Tibial nerve (tissue), 4 donors: ENCODE results near the gene RAB8B. TPM values are rescaled to one million over a fixed set of nuclear protein-coding genes. Genes with fewer than 3 reads are reported as not detected.

Experiments
- DNase-seq, 2 donors: peaks; one replicate each; pipeline ENCODE4 v3.0.0-alpha.2; 2019; ENCODE audit warnings: low spot score in 2 of 2
- H3K27ac ChIP-seq, 4 donors: fragments of 200-600 bp; sonication (generic) in 3 of 4; one replicate each; pipeline ENCODE4 v1.5.1; 2017 to 2019; ENCODE audit warnings: mild to moderate bottlenecking in 1 of 4
- H3K27me3 ChIP-seq, 2 donors: fragments of 200-600 bp; sonication (generic) in 1 of 2; one replicate each; pipeline versions ENCODE4 v1.5.1 to v1.6.0; 2017 to 2019
- H3K36me3 ChIP-seq, 3 donors: fragments of 200-600 bp; sonication (generic); one replicate each; pipeline ENCODE4 v1.5.1; 2018 to 2019
- H3K4me1 ChIP-seq, 4 donors: fragments of 200-600 bp; sonication (generic) in 3 of 4; one replicate each; pipeline ENCODE4 v1.5.1; 2017 to 2019
- H3K4me3 ChIP-seq, 4 donors: fragments of 200-600 bp; sonication (generic) in 3 of 4; one replicate each; pipeline ENCODE4 v1.5.1; 2017 to 2019; ENCODE audit warnings: mild to moderate bottlenecking in 1 of 4, moderate library complexity in 1 of 4
- H3K9me3 ChIP-seq, 4 donors: fragments of 200-600 bp; sonication (generic) in 3 of 4; one replicate each; pipeline ENCODE4 v1.5.1; 2017 to 2019
- EP300 ChIP-seq, 2 donors: sonication (generic); formaldehyde crosslinking; IDR thresholded peaks; one replicate each; pipeline ENCODE4 v1.6.1; 2017; ENCODE audit warnings: antibody characterized with exemption in 2 of 2, mild to moderate bottlenecking in 1 of 2
- POLR2A ChIP-seq, 2 donors: fragments of 450-650 bp; IDR thresholded peaks; one replicate each; pipeline ENCODE4 v1.6.1; 2017; ENCODE audit warnings: antibody characterized with exemption in 2 of 2, mild to moderate bottlenecking in 2 of 2, moderate library complexity in 2 of 2
- WGBS, 2 donors: methylation state at CpG; one replicate each; pipeline ENCODE4 v1.1.5; 2018; 5-methylcytosine and 5-hydroxymethylcytosine counted together
- total RNA-seq, 4 donors: library from RNA; depleted of rRNA; stranded (reverse); fragments of >200 nt; gene quantifications; one replicate each; pipeline ENCODE4 v1.1.0, GENCODE V29; 2016
- TF ChIP-seq, protein P1 (sequence below), 5 experiments: fragments of 200-600 bp in 3 of 5; fragments of 450-650 bp in 2 of 5; sonication (generic) in 3 of 5; IDR thresholded peaks; one replicate each; pipeline ENCODE4 v1.5.1; 2016 to 2019; ENCODE audit warnings: antibody characterized with exemption in 5 of 5, mild to moderate bottlenecking in 3 of 5, moderate library complexity in 2 of 5

Gene RAB8B
- total RNA-seq, 4 donors from 2014 or later, result 32.9 to 45.0 (median 42.5) TPM

DNA sequence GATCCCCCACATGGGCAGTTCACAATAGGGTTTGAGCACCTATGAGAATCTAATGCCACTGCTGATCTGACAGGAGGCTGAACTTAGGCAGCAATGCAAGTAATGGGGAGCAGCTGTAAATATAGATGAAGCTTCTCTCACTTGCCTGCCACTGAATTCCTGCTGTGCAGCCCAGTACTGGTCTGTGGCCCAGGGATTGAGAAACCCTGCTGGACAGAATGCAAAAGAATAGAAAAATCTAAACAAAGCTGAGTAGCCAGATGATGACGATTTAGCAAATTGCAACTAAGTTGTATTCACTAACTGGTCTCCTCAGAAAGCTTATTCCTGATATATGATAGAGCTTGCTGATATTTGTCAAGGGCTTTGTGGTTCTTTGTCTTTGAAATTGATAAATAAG is 53.7 kb downstream of the RAB8B start:
- H3K4me1 ChIP-seq, result peaks cover 0 to 79% (median 30%) of the 10 kb centered on the region in 4 donors
- 65 to 71% methylated on average over 1 of the region's 1 CpG for WGBS, 2 donors

GRCh38 chr15:63243776-63244175 is 54.4 kb downstream of the RAB8B start:
- H3K36me3 ChIP-seq, result peaks cover 0 to 14% (median 0%) of the 10 kb centered on the region in 3 donors
- WGBS, 2 donors, result 59 to 86% methylated on average over 1 of the region's 1 CpG
- TF ChIP-seq, protein P1, sequence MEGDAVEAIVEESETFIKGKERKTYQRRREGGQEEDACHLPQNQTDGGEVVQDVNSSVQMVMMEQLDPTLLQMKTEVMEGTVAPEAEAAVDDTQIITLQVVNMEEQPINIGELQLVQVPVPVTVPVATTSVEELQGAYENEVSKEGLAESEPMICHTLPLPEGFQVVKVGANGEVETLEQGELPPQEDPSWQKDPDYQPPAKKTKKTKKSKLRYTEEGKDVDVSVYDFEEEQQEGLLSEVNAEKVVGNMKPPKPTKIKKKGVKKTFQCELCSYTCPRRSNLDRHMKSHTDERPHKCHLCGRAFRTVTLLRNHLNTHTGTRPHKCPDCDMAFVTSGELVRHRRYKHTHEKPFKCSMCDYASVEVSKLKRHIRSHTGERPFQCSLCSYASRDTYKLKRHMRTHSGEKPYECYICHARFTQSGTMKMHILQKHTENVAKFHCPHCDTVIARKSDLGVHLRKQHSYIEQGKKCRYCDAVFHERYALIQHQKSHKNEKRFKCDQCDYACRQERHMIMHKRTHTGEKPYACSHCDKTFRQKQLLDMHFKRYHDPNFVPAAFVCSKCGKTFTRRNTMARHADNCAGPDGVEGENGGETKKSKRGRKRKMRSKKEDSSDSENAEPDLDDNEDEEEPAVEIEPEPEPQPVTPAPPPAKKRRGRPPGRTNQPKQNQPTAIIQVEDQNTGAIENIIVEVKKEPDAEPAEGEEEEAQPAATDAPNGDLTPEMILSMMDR (IDR thresholded peaks at IDR 0.05), result no peak
- no peak for TF ChIP-seq EP300 (IDR thresholded peaks at IDR 0.05)
- H3K9me3 ChIP-seq, result no peaks in the 10 kb centered on the region
- no peak overlapping the region for H3K4me3 ChIP-seq
- DNase-seq, result no peak
- peak overlapping the region; percentile 48 to 81 (median 66) for H3K27ac ChIP-seq
- H3K4me1 ChIP-seq, result peaks cover 0 to 72% (median 26%) of the 10 kb centered on the region in 4 donors
- no peaks in the 10 kb centered on the region for H3K27me3 ChIP-seq

More for the DNA sequence above, 53.7 kb downstream of the RAB8B start:
- Histone ChIP-seq H3K27me3 (no peaks in the 10 kb centered on the region), H3K4me3 (no peak overlapping the region), H3K36me3 (peaks cover 0 to 14% (median 0%) of the 10 kb centered on the region in 3 donors), H3K27ac (peak overlapping the region in 2 of 4 donors; percentile 80 to 81), H3K9me3 (no peaks in the 10 kb centered on the region)
- TF ChIP-seq POLR2A (IDR thresholded peaks at IDR 0.05), result no peak
- peak in 1 of 2 donors; percentile 37 for TF ChIP-seq EP300 (IDR thresholded peaks at IDR 0.05)
- no peak for DNase-seq

GRCh38 chr15:63244399-63244798 is 55.0 kb downstream of the RAB8B start:
- H3K9me3 ChIP-seq, result no peaks in the 10 kb centered on the region
- H3K27ac ChIP-seq, result peak overlapping the region; percentile 48 to 81 (median 66)
- 9 to 12% methylated on average over 4 of the region's 4 CpGs for WGBS, 2 donors
- no peaks in the 10 kb centered on the region for H3K27me3 ChIP-seq
- peaks cover 0 to 68% (median 23%) of the 10 kb centered on the region in 4 donors for H3K4me1 ChIP-seq
- no peak overlapping the region for H3K4me3 ChIP-seq
- TF ChIP-seq, protein P1 (IDR thresholded peaks at IDR 0.05), result no peak
- TF ChIP-seq EP300 (IDR thresholded peaks at IDR 0.05) (peak; percentile 11 to 19), POLR2A (IDR thresholded peaks at IDR 0.05) (no peak)
- DNase-seq, result no peak
- H3K36me3 ChIP-seq, result peaks cover 0 to 14% (median 0%) of the 10 kb centered on the region in 3 donors

DNA sequence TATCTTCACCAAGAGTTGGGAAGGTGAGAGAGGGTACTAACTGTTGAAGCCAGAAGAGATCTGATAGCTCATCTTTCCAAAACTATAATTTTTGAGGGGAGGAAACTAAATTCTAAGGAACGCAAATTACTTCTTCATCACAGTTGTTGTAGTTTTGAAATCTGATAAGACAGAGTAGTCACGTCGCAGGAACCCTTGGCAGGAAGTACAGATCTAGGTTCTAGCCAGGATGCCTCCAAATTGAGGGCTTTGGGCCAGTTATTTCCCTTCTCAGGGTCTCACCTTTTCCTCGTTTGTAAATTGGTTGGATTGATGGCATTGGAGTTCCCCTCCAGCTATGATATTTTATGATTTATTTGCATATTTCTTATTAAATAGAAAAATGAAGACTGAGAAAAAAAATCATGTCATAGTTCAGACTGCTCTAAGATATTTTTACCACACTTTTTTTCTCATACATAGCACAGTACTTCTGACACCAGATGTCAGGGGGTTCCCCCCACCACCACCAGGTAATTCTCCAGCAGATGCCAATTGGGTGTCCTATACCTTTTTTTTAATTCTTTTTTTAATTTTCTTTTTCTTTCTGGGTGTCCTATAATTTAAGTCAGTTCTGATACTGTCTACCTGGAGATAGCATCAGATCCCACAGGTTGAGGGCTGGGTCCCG is 55.7 kb downstream of the RAB8B start:
- Histone ChIP-seq H3K4me3 (no peak overlapping the region), H3K4me1 (peaks cover 0 to 61% (median 23%) of the 10 kb centered on the region in 4 donors), H3K36me3 (peaks cover 0 to 17% (median 0%) of the 10 kb centered on the region in 3 donors), H3K27ac (peak overlapping the region; percentile 48 to 81 (median 66)), H3K9me3 (no peaks in the 10 kb centered on the region), H3K27me3 (no peaks in the 10 kb centered on the region)
- no peak for DNase-seq
- TF ChIP-seq POLR2A (IDR thresholded peaks at IDR 0.05) (no peak), EP300 (IDR thresholded peaks at IDR 0.05) (no peak)
- TF ChIP-seq, protein P1 (IDR thresholded peaks at IDR 0.05), result no peak
- WGBS, 2 donors, result 40 to 46% methylated on average over 5 of the region's 5 CpGs

GRCh38 chr15:63246691-63247469 is 57.5 kb downstream of the RAB8B start:
- Histone ChIP-seq H3K4me3 (no peak overlapping the region), H3K4me1 (peaks cover 0 to 55% (median 23%) of the 10 kb centered on the region in 4 donors), H3K27ac (peak overlapping the region in 3 of 4 donors; percentile 35 to 78 (median 70)), H3K36me3 (peaks cover 0 to 33% (median 0%) of the 10 kb centered on the region in 3 donors), H3K9me3 (no peaks in the 10 kb centered on the region), H3K27me3 (no peaks in the 10 kb centered on the region)
- DNase-seq, result peak in 1 of 2 donors; percentile 68
- 79 to 80% methylated on average over 5 of the region's 5 CpGs for WGBS, 2 donors
- TF ChIP-seq, protein P1 (IDR thresholded peaks at IDR 0.05), result no peak
- peak in 1 of 2 donors; percentile 94 for TF ChIP-seq EP300 (IDR thresholded peaks at IDR 0.05)
- TF ChIP-seq POLR2A (IDR thresholded peaks at IDR 0.05), result no peak
